Endothelial cell of umbilical vein (primary cell): ENCODE measurements around the gene TRPM5. TPM values are rescaled to one million over a fixed set of nuclear protein-coding genes. Genes with fewer than 3 reads are reported as not detected.

Source experiments
- BruUV-seq: library from RNA; stranded (reverse); fragments of 400-500 nt; replicated peaks from 2 replicates; lab custom pipeline; 2021; lab: Mats Ljungman, UMichigan
- CTCF ChIA-PET: fragments of 300-600, 350-600 bp; sonication (Branson Sonifier 250); formaldehyde crosslinking; loops from one replicate; lab custom pipeline; 2021; ENCODE audit warnings: antibody characterized with exemption, inconsistent platforms; lab: Charles Lee
- POLR2A ChIA-PET: fragments of 300-600, 350-600 bp; sonication (Branson Sonifier 250); formaldehyde crosslinking; loops from one replicate; lab custom pipeline; 2021; ENCODE audit warnings: antibody characterized with exemption, inconsistent platforms; lab: Charles Lee
- DNase-seq: peaks from one replicate; pipeline ENCODE4 v3.0.0-alpha.2; 2011; ENCODE audit warnings: low read depth, low spot score
- FAIRE-seq: peaks from 2 replicates; lab custom pipeline; 2011; peaks lifted over from hg19 to GRCh38; lab: Jason Lieb, UNC
- H2AFZ ChIP-seq: 2 replicates; pipeline ENCODE4 v1.6.0; 2012; ENCODE audit warnings: low read depth, low read length, control low read depth, inconsistent platforms
- H3K27ac ChIP-seq: 2 replicates; pipeline ENCODE4 v1.5.1; 2011; ENCODE audit warnings: low read depth, mild to moderate bottlenecking, control low read depth, low read length, moderate library complexity; ENCODE audit not compliant: insufficient read depth
- H3K27me3 ChIP-seq, 2 experiments: 2 replicates each; pipeline versions ENCODE4 v1.6.0 to v1.6.1; 2011; ENCODE audit warnings: low read length in 2 of 2, mixed read lengths in 1 of 2; ENCODE audit not compliant: control insufficient read depth in 2 of 2, insufficient read depth in 2 of 2
- H3K36me3 ChIP-seq, 2 experiments: 2 replicates in 1 of 2; 3 replicates in 1 of 2; pipeline ENCODE4 v1.5.1; 2011; ENCODE audit warnings: low read length in 2 of 2, mild to moderate bottlenecking in 1 of 2, moderate library complexity in 1 of 2; ENCODE audit not compliant: control insufficient read depth in 2 of 2, insufficient read depth in 2 of 2; ENCODE audit errors: extremely low read depth in 1 of 2
- H3K4me1 ChIP-seq: 3 replicates; pipeline ENCODE4 v1.5.1; 2011; ENCODE audit warnings: mild to moderate bottlenecking, low read length; ENCODE audit not compliant: control insufficient read depth, insufficient read depth; ENCODE audit errors: extremely low read depth
- H3K4me2 ChIP-seq: 2 replicates; pipeline ENCODE4 v1.6.1; 2011; ENCODE audit warnings: low read length, control low read depth, mixed read lengths; ENCODE audit not compliant: insufficient read depth
- H3K4me3 ChIP-seq, 3 experiments: fragments of 200-600 bp in 1 of 3; sonication (generic), shearing (Covaris generic) in 1 of 3; replicated peaks in 1 of 3; 2 replicates each; pipeline ENCODE4 v1.5.1; 2011 to 2016; ENCODE audit warnings: control low read depth in 3 of 3, low read length in 3 of 3, mild to moderate bottlenecking in 2 of 3, inconsistent platforms in 1 of 3, low read depth in 1 of 3, moderate library complexity in 1 of 3; ENCODE audit not compliant: insufficient read depth in 1 of 3
- H3K79me2 ChIP-seq: 2 replicates; pipeline ENCODE4 v1.6.0; 2012; ENCODE audit warnings: low read length, inconsistent platforms; ENCODE audit not compliant: control insufficient read depth, insufficient read depth
- H3K9ac ChIP-seq: replicated peaks from 2 replicates; pipeline ENCODE3; 2011; ENCODE audit warnings: low read length, control low read depth; ENCODE audit not compliant: insufficient read depth; ENCODE audit errors: extremely low read depth
- H3K9me1 ChIP-seq: replicated peaks from 3 replicates; pipeline ENCODE4 v1.6.0; 2011; ENCODE audit warnings: mild to moderate bottlenecking, low read length; ENCODE audit not compliant: control insufficient read depth, insufficient read depth; ENCODE audit errors: extremely low read depth
- H3K9me3 ChIP-seq: replicated peaks from 2 replicates; pipeline ENCODE4 v1.5.1; 2012; ENCODE audit warnings: low read length, inconsistent platforms; ENCODE audit not compliant: control insufficient read depth, insufficient read depth
- H4K20me1 ChIP-seq: replicated peaks from 2 replicates; pipeline ENCODE3; 2011; ENCODE audit warnings: mild to moderate bottlenecking, low read length; ENCODE audit not compliant: control insufficient read depth, insufficient read depth; ENCODE audit errors: extremely low read depth
- EZH2 ChIP-seq: IDR thresholded peaks from 2 replicates; pipeline ENCODE4 v1.6.1; 2012; ENCODE audit warnings: borderline replicate concordance, low read depth, mild to moderate bottlenecking, moderate library complexity, low read length, inconsistent platforms; ENCODE audit not compliant: severe bottlenecking
- GATA2 ChIP-seq: IDR thresholded peaks from 2 replicates; pipeline ENCODE4 v1.7.0; 2011; ENCODE audit warnings: low read depth, mild to moderate bottlenecking, moderate library complexity, mixed read lengths, low read length; ENCODE audit not compliant: insufficient read length, insufficient read depth
- JUN ChIP-seq: IDR thresholded peaks from 2 replicates; pipeline ENCODE4 v1.6.1; 2011; ENCODE audit warnings: borderline replicate concordance, low read depth; ENCODE audit not compliant: insufficient read length, insufficient read depth
- MYC ChIP-seq: IDR thresholded peaks from one replicate; pipeline ENCODE4 v1.6.1; 2011; ENCODE audit warnings: mild to moderate bottlenecking, low read depth, low read length
- POLR2A ChIP-seq: IDR thresholded peaks from 2 replicates; pipeline ENCODE4 v1.6.1; 2012; ENCODE audit warnings: low read depth, mild to moderate bottlenecking, control low read depth, low read length
- POLR2AphosphoS5 ChIP-seq: IDR thresholded peaks from 2 replicates; pipeline ENCODE4 v1.6.1; 2012; ENCODE audit warnings: low read depth, mild to moderate bottlenecking, control low read depth, low read length, moderate library complexity; ENCODE audit not compliant: insufficient read depth
- dilution Hi-C: fragments of 300-500 bp; cut with MboI; formaldehyde crosslinking; loops from one replicate; pipeline ENCODE4 v1.15.0; 2019; ENCODE audit warnings: low sequenced_read_pairs; ENCODE audit not compliant: extremely low pct_ligation_motif_present
- intact Hi-C: fragments of 100-400 bp; cut with micrococcal nuclease; formaldehyde crosslinking; loops from one replicate; pipeline ENCODE4 v1.10.0; 2022
- polyA plus RNA-seq, 4 experiments: library from polyadenylated mRNA; depleted of rRNA in 3 of 4; stranded (reverse) in 3 of 4; unstranded in 1 of 4; fragments of >200 nt; gene quantifications; 2 replicates each; pipeline versions ENCODE4 v1.2.1 to v1.2.3, GENCODE V29; 2011 to 2012; ENCODE audit warnings: missing spikeins in 1 of 4
- total RNA-seq: library from RNA; stranded (reverse); gene quantifications from 2 replicates; pipeline ENCODE4 v1.2.3, GENCODE V29; 2021
- TF ChIP-seq, protein P1 (sequence below): IDR thresholded peaks from 2 replicates; pipeline ENCODE4 v1.6.1; 2011; ENCODE audit not compliant: insufficient read depth, insufficient read length
- TF ChIP-seq, protein P2 (sequence below), 2 donors: IDR thresholded peaks; 1 replicate in 1 of 2; 2 replicates in 1 of 2; pipeline ENCODE4 v1.5.1; 2011; ENCODE audit warnings: low read length in 2 of 2, mild to moderate bottlenecking in 2 of 2, moderate library complexity in 2 of 2, control low read depth in 1 of 2, inconsistent platforms in 1 of 2, low read depth in 1 of 2; ENCODE audit not compliant: insufficient read depth in 1 of 2; ENCODE audit errors: extremely low read depth in 1 of 2

Gene TRPM5
- total and polyA plus RNA-seq, 2 donors (not counting 3 experiments of a cell fraction or from before 2014, with no cell fraction given): not detected

DNA sequence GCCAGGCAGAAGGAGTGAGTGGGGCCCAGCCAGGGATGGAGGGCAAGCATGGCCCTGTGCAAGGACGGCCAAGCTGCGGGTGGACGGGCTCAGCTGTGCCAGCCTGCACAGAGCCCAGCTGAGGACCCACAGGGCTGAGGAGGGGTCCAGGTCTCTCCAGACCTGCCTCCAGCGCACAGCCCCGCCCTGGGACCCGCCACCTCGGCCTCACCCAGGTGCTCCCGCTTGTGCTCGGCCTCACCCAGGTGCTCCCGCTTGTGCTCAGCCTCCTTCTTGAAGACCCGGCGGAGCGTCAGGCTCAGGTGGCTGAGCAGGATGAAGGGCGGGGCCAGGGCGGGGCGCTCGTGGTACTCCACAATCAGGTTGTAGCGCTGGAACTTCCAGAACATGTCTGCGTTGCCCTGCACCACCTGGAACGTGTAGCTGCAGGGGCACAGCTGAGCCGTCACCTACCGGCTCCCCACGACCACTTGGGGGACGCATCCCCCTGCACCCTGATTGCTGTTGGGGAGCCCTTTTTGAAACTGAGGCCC is 37.4 kb downstream of the TRPM5 start:
- CTCF ChIA-PET: interaction anchor here (1.4 kb wide), 1 partner anchor 13 kb away, joined by 5 read pairs; no protein-coding TSS in a partner anchor
- no peak overlapping the region for H3K27ac ChIP-seq
- DNase-seq (no peak), FAIRE-seq (no peak)
- intact Hi-C loops (no loop called here), dilution Hi-C loops (no loop called here)
- no peaks in the 10 kb centered on the region for H3K9me1 ChIP-seq
- no peaks in the 10 kb centered on the region for H3K9me3 ChIP-seq
- no peaks in the 10 kb centered on the region for H4K20me1 ChIP-seq
- peaks cover 0 to 18% of the 10 kb centered on the region in 2 experiments for H3K36me3 ChIP-seq
- no TSS peak for BruUV-seq
- no peak overlapping the region for H3K9ac ChIP-seq
- POLR2A ChIA-PET: no interaction called here
- TF ChIP-seq EZH2 (no peak), POLR2A (no peak), MYC (no peak), POLR2AphosphoS5 (no peak), GATA2 (no peak), JUN (no peak)
- TF ChIP-seq, protein P1, sequence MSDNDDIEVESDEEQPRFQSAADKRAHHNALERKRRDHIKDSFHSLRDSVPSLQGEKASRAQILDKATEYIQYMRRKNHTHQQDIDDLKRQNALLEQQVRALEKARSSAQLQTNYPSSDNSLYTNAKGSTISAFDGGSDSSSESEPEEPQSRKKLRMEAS: no peak
- TF ChIP-seq, protein P2, sequence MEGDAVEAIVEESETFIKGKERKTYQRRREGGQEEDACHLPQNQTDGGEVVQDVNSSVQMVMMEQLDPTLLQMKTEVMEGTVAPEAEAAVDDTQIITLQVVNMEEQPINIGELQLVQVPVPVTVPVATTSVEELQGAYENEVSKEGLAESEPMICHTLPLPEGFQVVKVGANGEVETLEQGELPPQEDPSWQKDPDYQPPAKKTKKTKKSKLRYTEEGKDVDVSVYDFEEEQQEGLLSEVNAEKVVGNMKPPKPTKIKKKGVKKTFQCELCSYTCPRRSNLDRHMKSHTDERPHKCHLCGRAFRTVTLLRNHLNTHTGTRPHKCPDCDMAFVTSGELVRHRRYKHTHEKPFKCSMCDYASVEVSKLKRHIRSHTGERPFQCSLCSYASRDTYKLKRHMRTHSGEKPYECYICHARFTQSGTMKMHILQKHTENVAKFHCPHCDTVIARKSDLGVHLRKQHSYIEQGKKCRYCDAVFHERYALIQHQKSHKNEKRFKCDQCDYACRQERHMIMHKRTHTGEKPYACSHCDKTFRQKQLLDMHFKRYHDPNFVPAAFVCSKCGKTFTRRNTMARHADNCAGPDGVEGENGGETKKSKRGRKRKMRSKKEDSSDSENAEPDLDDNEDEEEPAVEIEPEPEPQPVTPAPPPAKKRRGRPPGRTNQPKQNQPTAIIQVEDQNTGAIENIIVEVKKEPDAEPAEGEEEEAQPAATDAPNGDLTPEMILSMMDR (IDR thresholded peaks at IDR 0.05; ENCODE audit: extremely low read depth in 1 of 2, insufficient read depth in 1 of 2, low read depth in 1 of 2, low read length in 2 of 2): no peak
- H2AFZ ChIP-seq: no peak overlapping the region
- peaks cover 6% of the 10 kb centered on the region for H3K79me2 ChIP-seq
- peaks cover 2% of the 10 kb centered on the region for H3K4me1 ChIP-seq
- no peak overlapping the region for H3K4me2 ChIP-seq
- no peak overlapping the region for H3K4me3 ChIP-seq
- peaks cover 0 to 4% of the 10 kb centered on the region in 2 experiments for H3K27me3 ChIP-seq
